C4-2B (cell line): ENCODE results near the gene SERINC1.
A peak's percentile ranks its signal among the peaks of the same experiment; 100 is the strongest.
"Not testable (repeated sequence)": the region's sequence is repeated elsewhere in the genome, so short reads cannot be mapped to it uniquely, and the experiment has no call there.

Experiments used
- H3K27ac ChIP-seq: fragments of 450-650 bp; 2 replicates; pipeline ENCODE4 v1.5.1; 2017
- CTCF ChIP-seq: fragments of 450-650 bp; conservative IDR thresholded peaks from 2 replicates; pipeline ENCODE4 v1.5.1; 2017; ENCODE audit warnings: mild to moderate bottlenecking
- ZFX ChIP-seq: fragments of 450-650 bp; IDR thresholded peaks from 2 replicates; pipeline ENCODE4 v1.6.1; 2017

The SERINC1 gene

GRCh38 chr6:122471107-122472021 lies at the start of gene SERINC1:
Gene SERINC1 (minus strand): TSS chr6:122471807. CDS start chr6:122471737, 70 bp downstream.
- no peak for TF ChIP-seq CTCF
- TF ChIP-seq ZFX, result no peak
- H3K27ac ChIP-seq, result peak within 1 kb of the TSS; percentile 70

- no peak overlapping the region for H3K27ac ChIP-seq
- TF ChIP-seq ZFX (no peak), CTCF (no peak)
Observed at GRCh38 chr6:122511193-122511924, 39.8 kb upstream of the SERINC1 start.

- not testable (repeated sequence) for H3K27ac ChIP-seq
Observed at GRCh38 chr6:122505170-122505569, 33.6 kb upstream of the SERINC1 start.

GRCh38 chr6:122501475-122501874 lies 29.9 kb upstream of the SERINC1 start:
- no peak for TF ChIP-seq CTCF
- no peak for TF ChIP-seq ZFX
- no peak overlapping the region for H3K27ac ChIP-seq

- H3K27ac ChIP-seq, result peak overlapping the region; percentile 62
- TF ChIP-seq CTCF (no peak), ZFX (no peak)
Observed at GRCh38 chr6:122495612-122496011, 24.0 kb upstream of the SERINC1 start.

- H3K27ac ChIP-seq, result peak overlapping the region; percentile 62
Observed at GRCh38 chr6:122494665-122495272, 23.2 kb upstream of the SERINC1 start.

More at GRCh38 chr6:122494665-122495272, 23.2 kb upstream of the SERINC1 start:
- TF ChIP-seq ZFX (no peak), CTCF (no peak)
